ENCODE results near the gene TLX3. TPM values are rescaled to one million over a fixed set of nuclear protein-coding genes. Genes with fewer than 3 reads are reported as not detected.
A peak's percentile ranks its signal among the peaks of the same experiment; 100 is the strongest.

Gene TLX3
- total and polyA plus RNA-seq, 2 of the 4 experiments (the other 2 are of a cell fraction), result not detected

- TF ChIP-seq MXI1 (IDR thresholded peaks at IDR 0.05; ENCODE audit: borderline replicate concordance, low read depth, low read length) (no peak), MAZ (IDR thresholded peaks at IDR 0.05; ENCODE audit: borderline replicate concordance, low read depth, low read length) (no peak), FOS (IDR thresholded peaks at IDR 0.05; ENCODE audit: low read depth, low read length) (no peak), CEBPB (IDR thresholded peaks at IDR 0.05; ENCODE audit: low read depth, low read length) (no peak), USF2 (IDR thresholded peaks at IDR 0.05; ENCODE audit: low read depth, low read length) (no peak), CHD1 (IDR thresholded peaks at IDR 0.05; ENCODE audit: low read depth, low read length) (no peak), RAD21 (IDR thresholded peaks at IDR 0.05; ENCODE audit: low read length) (no peak), CTCF (conservative IDR thresholded peaks at IDR 0.05; ENCODE audit: low read depth, low read length) (no peak), SMC3 (IDR thresholded peaks at IDR 0.05; ENCODE audit: low read depth, low read length) (no peak), MAFK (IDR thresholded peaks at IDR 0.05; ENCODE audit: low read depth, low read length) (no peak), ELK1 (IDR thresholded peaks at IDR 0.05; ENCODE audit: borderline replicate concordance, low read depth, low read length) (no peak), BHLHE40 (IDR thresholded peaks at IDR 0.05; ENCODE audit: low read depth, low read length) (no peak), RCOR1 (IDR thresholded peaks at IDR 0.05; ENCODE audit: insufficient replicate concordance, low read length) (no peak), NFE2L2 (IDR thresholded peaks at IDR 0.05; ENCODE audit: low read depth, low read length) (no peak), POLR2A (IDR thresholded peaks at IDR 0.05; ENCODE audit: low read depth, low read length) (no peak)
- in situ Hi-C loops (cut with MboI; ENCODE audit: low sequenced_read_pairs), result no loop called here
- H3K18ac ChIP-seq (ENCODE audit: low read depth, low read length), result no peak overlapping the region
- no peaks in the 10 kb centered on the region for H3K9me1 ChIP-seq (ENCODE audit: insufficient read depth, low read length)
- DNase-seq (no peak), ATAC-seq (ENCODE audit: low read depth) (no peak)
- ChIA-PET POLR2A (ENCODE audit: unreplicated experiment) (no interaction called here), CTCF (no interaction called here)
- dilution Hi-C loops (cut with HindIII; ENCODE audit: low sequenced_read_pairs, unreplicated experiment), result no loop called here
- H4K20me1 ChIP-seq (ENCODE audit: insufficient read depth, low read length), result peaks cover 5% of the 10 kb centered on the region
- no peak overlapping the region for H3K23ac ChIP-seq (ENCODE audit: low read depth, low read length)
- 30% methylated on average over 6 of the region's 20 CpGs; no CpG with 5 or more reads in 1 of the 2 experiments for WGBS, 2 experiments (ENCODE audit: extremely low coverage in 2 of 2, insufficient read length in 1 of 2)
- H2AK9ac ChIP-seq (replicated peaks; ENCODE audit: low read depth, low read length, poor library complexity), result no peak overlapping the region
- H3K14ac ChIP-seq (replicated peaks; ENCODE audit: low read depth, low read length), result no peak overlapping the region
- no peak overlapping the region for H4K5ac ChIP-seq (ENCODE audit: low read depth, low read length)
- H3K27me3 ChIP-seq (ENCODE audit: control insufficient read depth, insufficient read depth, low read length), result peaks cover 93% of the 10 kb centered on the region
- no peak overlapping the region for H2BK120ac ChIP-seq (ENCODE audit: low read depth, low read length)
- no peaks in the 10 kb centered on the region for H3K36me3 ChIP-seq (ENCODE audit: control insufficient read depth, insufficient read depth, low read length)
- H2AK5ac ChIP-seq (ENCODE audit: low read depth, low read length), result no peak overlapping the region
- peaks cover 9% of the 10 kb centered on the region; the same call in 1 of the 2 replicates for H3K9me3 ChIP-seq (ENCODE audit: control insufficient read depth, insufficient read depth, low read length)
- no peak overlapping the region for H3K27ac ChIP-seq (ENCODE audit: insufficient read depth, low read length)
- BruUV-seq (replicated peaks), result no TSS peak
- no peak overlapping the region for H3K56ac ChIP-seq (ENCODE audit: extremely low read depth, insufficient read depth, low read length)
- H4K8ac ChIP-seq (ENCODE audit: low read depth in 2 of 2, low read length in 2 of 2), result no peak overlapping the region
- no peak overlapping the region for H3K9ac ChIP-seq (ENCODE audit: low read depth, low read length)
- H4K91ac ChIP-seq (ENCODE audit: insufficient read depth, low read depth, low read length), result no peak overlapping the region
- intact Hi-C loops (cut with micrococcal nuclease), result no loop called here
- H3K4me1 ChIP-seq (ENCODE audit: control insufficient read depth, insufficient read depth, low read length), result peaks cover 3% of the 10 kb centered on the region; the same call in 1 of the 2 replicates
- H2BK15ac ChIP-seq (ENCODE audit: low read depth, low read length), result no peak overlapping the region
- no peaks in the 10 kb centered on the region for H3K79me1 ChIP-seq (ENCODE audit: low read depth in 1 of 2, low read length in 2 of 2)
- no peak overlapping the region; the same call in 1 of the 2 replicates for H3K4me2 ChIP-seq (ENCODE audit: low read depth, low read length)
- peak overlapping the region; percentile 47 for H2AFZ ChIP-seq (replicated peaks; ENCODE audit: low read length, poor library complexity)
- H3K4ac ChIP-seq (ENCODE audit: low read depth, low read length), result no peak overlapping the region
- no peak overlapping the region for H2BK20ac ChIP-seq (ENCODE audit: low read depth, low read length)
- no peak overlapping the region for H3K4me3 ChIP-seq (ENCODE audit: insufficient read depth, low read depth, low read length)
- no peak overlapping the region for H2BK5ac ChIP-seq (ENCODE audit: low read depth, low read length, poor library complexity, severe bottlenecking)
Measured at GRCh38 chr5:171315925-171316257, 6.8 kb downstream of the TLX3 start.
